RWPE2 (cell line): ENCODE data around the gene GNG4.
"Not testable (repeated sequence)": the region's sequence is repeated elsewhere in the genome, so short reads cannot be mapped to it uniquely, and the experiment has no call there.

Experiments
- ATAC-seq: fragments of 200-7000 bp; cut with Tn5 transposase; 3 replicates; pipeline ENCODE4 v1.9.1; 2021; ENCODE audit warnings: low read depth
- DNase-seq: peaks from one replicate; pipeline ENCODE4 v3.0.0-alpha.2; 2020; ENCODE audit warnings: low spot score
- H3K27ac ChIP-seq: fragments of 450-650 bp; 2 replicates; pipeline ENCODE4 v1.5.1; 2017; ENCODE audit warnings: mild to moderate bottlenecking; ENCODE audit not compliant: poor library complexity, severe bottlenecking
- H3K27me3 ChIP-seq: fragments of 250-450 bp; sonication (Bioruptor Pico); 2 replicates; pipeline ENCODE4 v1.5.1; 2021; ENCODE audit warnings: mild to moderate bottlenecking, moderate library complexity; ENCODE audit not compliant: insufficient read depth, poor library complexity, severe bottlenecking
- H3K36me3 ChIP-seq: fragments of 250-450 bp; sonication (Bioruptor Pico); 2 replicates; pipeline ENCODE4 v1.5.1; 2020; ENCODE audit warnings: low read depth, mild to moderate bottlenecking, moderate library complexity
- H3K4me1 ChIP-seq: fragments of 250-450 bp; sonication (Bioruptor Pico); 2 replicates; pipeline ENCODE4 v1.5.1; 2021; ENCODE audit warnings: mild to moderate bottlenecking, moderate library complexity; ENCODE audit not compliant: insufficient read depth, poor library complexity, severe bottlenecking
- H3K4me3 ChIP-seq: fragments of 250-450 bp; sonication (Bioruptor Pico); 2 replicates; pipeline ENCODE4 v1.5.1; 2021; ENCODE audit warnings: mild to moderate bottlenecking, moderate library complexity; ENCODE audit not compliant: severe bottlenecking
- H3K9me3 ChIP-seq: fragments of 250-450 bp; sonication (Bioruptor Pico); 2 replicates; pipeline ENCODE4 v1.5.1; 2021; ENCODE audit warnings: mild to moderate bottlenecking, moderate library complexity; ENCODE audit not compliant: severe bottlenecking
- TF ChIP-seq, protein P1 (sequence below): fragments of 450-650 bp; IDR thresholded peaks from one replicate; pipeline ENCODE4 v1.5.1; 2017; ENCODE audit warnings: mild to moderate bottlenecking, moderate library complexity; ENCODE audit not compliant: poor library complexity, severe bottlenecking

Gene GNG4

DNA sequence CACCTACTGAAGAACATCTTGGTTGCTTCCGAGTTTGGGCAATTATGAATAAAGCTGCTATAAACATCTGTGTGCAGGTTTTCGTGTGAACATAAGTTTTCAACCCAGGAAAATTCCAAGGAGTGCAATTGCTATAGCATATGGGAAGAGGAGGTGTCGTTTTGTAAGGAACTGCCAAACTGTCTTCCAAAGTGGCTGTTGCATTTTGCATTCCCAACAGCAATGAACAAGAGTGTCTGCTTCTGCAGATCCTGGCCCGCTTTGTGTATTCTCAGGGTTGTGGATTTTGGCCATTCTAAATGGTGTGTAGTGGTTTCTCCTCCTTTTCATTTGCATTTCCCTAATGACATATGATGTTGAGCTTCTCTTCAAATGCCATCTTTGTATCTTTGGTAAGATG is 23.8 kb downstream of the GNG4 start:
- no peak for DNase-seq
- no peak for ATAC-seq
- TF ChIP-seq, protein P1, sequence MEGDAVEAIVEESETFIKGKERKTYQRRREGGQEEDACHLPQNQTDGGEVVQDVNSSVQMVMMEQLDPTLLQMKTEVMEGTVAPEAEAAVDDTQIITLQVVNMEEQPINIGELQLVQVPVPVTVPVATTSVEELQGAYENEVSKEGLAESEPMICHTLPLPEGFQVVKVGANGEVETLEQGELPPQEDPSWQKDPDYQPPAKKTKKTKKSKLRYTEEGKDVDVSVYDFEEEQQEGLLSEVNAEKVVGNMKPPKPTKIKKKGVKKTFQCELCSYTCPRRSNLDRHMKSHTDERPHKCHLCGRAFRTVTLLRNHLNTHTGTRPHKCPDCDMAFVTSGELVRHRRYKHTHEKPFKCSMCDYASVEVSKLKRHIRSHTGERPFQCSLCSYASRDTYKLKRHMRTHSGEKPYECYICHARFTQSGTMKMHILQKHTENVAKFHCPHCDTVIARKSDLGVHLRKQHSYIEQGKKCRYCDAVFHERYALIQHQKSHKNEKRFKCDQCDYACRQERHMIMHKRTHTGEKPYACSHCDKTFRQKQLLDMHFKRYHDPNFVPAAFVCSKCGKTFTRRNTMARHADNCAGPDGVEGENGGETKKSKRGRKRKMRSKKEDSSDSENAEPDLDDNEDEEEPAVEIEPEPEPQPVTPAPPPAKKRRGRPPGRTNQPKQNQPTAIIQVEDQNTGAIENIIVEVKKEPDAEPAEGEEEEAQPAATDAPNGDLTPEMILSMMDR, result no peak
- H3K27me3 ChIP-seq, result no peaks in the 10 kb centered on the region
- no peaks in the 10 kb centered on the region for H3K36me3 ChIP-seq
- no peak overlapping the region for H3K4me3 ChIP-seq
- no peaks in the 10 kb centered on the region for H3K9me3 ChIP-seq
- no peak overlapping the region for H3K27ac ChIP-seq
- no peaks in the 10 kb centered on the region for H3K4me1 ChIP-seq

DNA sequence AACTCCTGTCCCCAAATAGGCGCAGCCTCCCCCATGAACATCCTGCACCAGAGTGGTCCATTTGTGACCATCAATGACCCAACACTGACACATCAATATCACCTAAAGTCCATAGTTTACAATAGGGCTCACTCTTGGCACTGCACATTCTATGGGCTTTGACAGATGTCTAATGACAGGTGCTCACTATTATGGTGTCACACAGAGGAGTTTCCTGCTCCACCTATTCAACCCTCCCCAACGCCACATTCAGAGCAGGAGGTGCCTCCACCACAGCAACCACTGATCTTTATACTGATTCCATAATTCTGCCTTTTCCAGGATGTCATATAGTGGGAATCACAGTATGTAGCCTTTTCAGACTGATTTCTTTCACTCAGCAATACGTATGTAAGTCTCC is 24.2 kb downstream of the GNG4 start:
- Histone ChIP-seq H3K4me1 (no peaks in the 10 kb centered on the region), H3K27me3 (no peaks in the 10 kb centered on the region), H3K4me3 (no peak overlapping the region), H3K36me3 (no peaks in the 10 kb centered on the region), H3K27ac (no peak overlapping the region), H3K9me3 (no peaks in the 10 kb centered on the region)
- TF ChIP-seq, protein P1, result no peak
- no peak for DNase-seq
- no peak for ATAC-seq

DNA sequence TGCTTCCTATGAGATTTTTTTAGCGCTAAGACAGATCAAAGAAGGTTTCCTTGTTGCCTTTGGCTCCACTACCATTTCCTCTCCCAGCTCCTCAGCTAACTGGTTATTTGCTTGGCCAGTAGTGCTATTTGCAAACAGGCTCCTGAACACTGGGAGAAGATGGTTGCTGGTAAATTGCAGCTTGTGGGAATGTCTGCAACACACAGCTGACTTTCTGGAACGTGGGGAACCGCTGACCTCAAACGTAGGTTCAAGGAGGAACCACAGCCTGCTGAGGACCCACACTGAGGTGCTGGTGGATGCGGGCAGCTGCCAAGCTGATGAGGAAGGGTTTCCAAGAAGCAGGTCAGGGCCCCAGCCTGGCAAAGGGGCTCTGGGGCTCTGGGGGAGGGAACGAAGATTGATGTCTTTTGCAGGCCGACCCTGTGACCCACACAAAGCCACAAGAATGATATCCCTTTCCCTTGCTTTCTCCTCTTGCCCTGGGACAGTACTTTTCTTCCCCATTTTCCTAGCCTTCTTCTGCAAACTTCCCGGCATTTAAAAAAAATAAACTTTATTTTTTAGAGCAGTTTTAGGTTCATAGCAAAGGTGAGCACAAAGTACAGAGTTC is 24.8 kb downstream of the GNG4 start:
- Histone ChIP-seq H3K27me3 (no peaks in the 10 kb centered on the region), H3K36me3 (no peaks in the 10 kb centered on the region), H3K9me3 (no peaks in the 10 kb centered on the region), H3K27ac (no peak overlapping the region), H3K4me1 (no peaks in the 10 kb centered on the region), H3K4me3 (no peak overlapping the region)
- ATAC-seq (no peak), DNase-seq (no peak)
- TF ChIP-seq, protein P1, result no peak

DNA sequence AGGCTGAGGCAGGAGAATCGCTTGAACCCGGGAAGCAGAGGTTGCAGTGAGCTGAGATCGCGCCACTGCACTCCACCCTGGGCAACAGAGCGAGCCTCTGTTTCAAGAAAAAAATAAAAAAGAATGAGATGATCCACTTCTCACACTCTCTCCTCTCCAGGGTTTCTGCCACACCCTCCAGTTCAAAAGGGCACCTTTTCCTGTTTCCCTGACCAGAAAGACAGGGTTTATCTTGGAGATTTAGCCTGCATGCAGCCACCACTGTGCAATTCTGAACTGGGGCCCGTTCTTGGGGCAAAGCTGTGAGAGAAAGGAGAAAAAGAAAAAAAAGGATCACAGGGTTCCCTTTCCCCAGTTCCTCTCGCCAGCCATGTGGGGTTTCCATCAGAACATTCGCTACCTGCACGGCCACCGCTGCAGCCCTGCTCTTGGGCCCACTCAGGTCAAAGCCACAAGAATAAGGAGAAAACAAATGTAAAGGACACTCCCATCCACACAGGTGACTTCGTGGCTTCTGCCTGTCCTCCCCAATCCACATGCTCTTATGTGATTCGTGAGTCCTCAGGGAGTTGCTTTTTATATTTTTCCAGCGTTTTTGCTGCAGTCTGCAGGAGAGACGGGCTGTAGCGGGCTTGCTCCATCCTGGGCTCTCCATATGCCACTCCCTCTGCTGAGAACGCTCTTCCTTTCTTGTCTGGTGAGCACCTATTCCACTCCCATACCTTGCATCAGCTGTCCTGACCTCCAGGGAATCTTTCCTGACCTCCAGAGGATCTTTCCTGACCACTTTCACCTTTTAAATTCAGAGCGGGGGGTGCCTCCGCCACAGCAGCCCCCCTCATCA is 26.4 kb downstream of the GNG4 start:
- Histone ChIP-seq H3K36me3 (no peaks in the 10 kb centered on the region), H3K4me1 (no peaks in the 10 kb centered on the region), H3K27me3 (no peaks in the 10 kb centered on the region), H3K4me3 (no peak overlapping the region), H3K27ac (no peak overlapping the region), H3K9me3 (no peaks in the 10 kb centered on the region)
- no peak for ATAC-seq
- TF ChIP-seq, protein P1, result no peak
- DNase-seq, result no peak

DNA sequence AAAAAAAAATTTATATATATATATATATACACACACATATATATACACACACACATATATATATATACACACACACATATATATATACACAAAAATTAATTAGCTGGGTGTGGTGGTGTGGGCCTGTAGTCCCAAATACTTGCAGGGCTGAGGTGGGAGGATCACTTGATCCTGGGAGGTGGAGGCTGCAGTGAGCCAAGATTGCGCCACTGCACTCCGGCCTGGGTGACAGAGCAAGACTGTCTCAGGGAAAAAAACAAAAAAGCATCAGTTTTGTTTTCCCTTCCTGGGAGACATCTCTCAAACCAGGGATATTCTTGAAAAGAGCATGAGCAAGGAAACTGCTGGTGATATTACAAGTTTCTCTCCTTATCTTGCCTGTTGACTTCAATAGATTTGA is 30.4 kb downstream of the GNG4 start:
- not testable (repeated sequence) for H3K27me3 ChIP-seq, H3K36me3 ChIP-seq, ATAC-seq, H3K9me3 ChIP-seq, H3K4me1 ChIP-seq, DNase-seq, H3K27ac ChIP-seq, H3K4me3 ChIP-seq
